Stimulated activated CD4-positive, alpha-beta T cell treated with anti-CD3 and anti-CD28 coated beads, Interleukin-4, amount 100 ng/mL, for 48 hours (primary cell): Measurements from ENCODE around the gene ZNF366.

Source experiments
- DNase-seq, 2 donors: peaks; one replicate each; pipeline ENCODE4 v3.0.0-alpha.2; 2020; ENCODE audit warnings: low read depth in 2 of 2

The ZNF366 gene

GRCh38 chr5:72402959-72403628 is 104.1 kb downstream of the ZNF366 start:
- DNase-seq: no peak

- no peak for DNase-seq
These were observed 104.8 kb downstream of the ZNF366 start for GRCh38 chr5:72402381-72402890.

DNA sequence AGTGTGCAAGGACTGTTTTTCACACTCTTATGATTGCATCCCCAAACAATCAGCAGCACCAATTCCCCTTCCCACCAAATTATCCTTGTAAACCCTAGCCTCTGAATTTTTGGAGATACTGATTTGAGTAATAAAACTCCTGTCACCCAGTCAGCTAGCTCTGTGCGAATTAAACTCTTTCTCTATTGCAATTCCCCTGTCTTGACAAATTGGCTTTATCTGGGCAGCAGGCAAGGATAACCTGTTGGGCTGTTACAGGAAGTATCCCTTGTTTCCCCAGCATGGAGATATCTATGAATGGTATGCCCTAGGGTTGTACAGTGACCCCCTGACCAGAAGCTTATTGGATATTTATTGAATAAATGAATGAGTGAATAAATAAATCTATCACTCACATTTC is 106.3 kb downstream of the ZNF366 start:
- DNase-seq: no peak

- DNase-seq: no peak
These were observed 109.4 kb downstream of the ZNF366 start for GRCh38 chr5:72397836-72398235.

DNA sequence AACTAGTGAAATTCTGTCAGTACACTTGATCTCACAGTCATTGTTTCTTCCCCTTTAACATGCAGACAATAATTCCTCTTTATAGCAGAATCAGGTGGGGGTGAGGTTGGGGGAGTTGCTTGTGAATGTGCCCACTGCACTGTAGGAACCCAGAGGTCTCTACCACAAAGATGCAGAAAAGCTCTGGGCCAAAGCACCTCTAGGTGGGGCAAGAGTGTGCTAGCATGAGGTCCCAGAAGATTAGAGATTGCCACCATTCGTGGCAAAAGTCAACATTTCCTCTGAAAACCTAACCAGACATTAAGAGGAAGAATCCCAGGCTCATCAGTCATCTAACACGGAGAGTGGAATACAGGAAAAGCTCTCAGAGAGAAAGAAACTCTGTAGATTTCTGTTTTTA is 112.5 kb downstream of the ZNF366 start:
- no peak for DNase-seq

DNA sequence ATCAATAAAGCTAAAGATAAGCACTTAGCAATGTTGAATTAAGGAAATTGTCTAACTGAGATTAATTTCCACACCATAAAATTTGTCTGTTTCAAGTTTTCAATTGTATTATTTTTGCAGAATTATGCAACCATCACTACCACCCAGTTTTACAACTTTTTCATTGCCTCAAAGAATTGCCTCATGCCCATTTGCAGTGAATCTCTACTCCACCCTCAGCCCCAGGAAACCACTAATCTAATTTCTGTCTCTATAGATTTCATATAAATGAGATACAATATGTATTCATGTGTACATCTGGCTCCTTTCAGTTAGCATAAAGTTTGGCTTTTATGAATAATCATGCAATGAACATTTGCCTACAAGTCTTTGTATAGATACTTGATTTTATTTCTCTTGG is 114.2 kb downstream of the ZNF366 start:
- no peak for DNase-seq
